ENCODE results near the gene OR5AC2.

DNA sequence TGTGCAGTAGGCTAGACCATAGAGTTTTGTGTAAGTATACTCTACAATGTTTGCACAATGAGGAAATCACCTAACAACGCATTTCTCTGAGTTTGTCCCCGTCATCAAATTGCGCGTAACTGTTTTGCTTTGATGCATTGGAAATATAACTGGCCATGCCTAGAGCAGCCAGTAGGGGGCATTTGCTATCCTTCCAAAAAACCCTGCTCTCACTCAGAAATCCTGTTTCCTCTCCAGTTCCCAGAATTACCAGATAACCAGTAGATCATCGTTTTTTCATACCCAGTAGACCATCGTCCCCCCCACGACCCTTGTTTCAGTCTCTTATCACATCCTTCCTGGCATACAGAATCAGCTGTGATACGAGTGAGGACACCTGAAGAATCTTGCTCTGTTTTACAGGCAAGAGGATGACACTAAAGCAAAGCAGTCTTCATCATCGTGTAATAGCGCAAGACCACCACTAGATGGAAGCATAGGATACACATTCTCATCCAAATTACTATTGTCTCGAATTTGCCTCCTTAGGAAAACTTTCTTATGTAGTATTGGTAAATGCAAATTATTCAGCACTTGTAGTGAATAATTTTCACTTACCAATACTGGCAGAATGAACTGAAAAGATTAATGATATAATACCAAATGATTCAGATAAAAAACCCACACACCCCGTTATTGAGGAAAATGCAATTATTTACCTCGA is 47.5 kb upstream of the OR5AC2 start:
- TF ChIP-seq MAX (IDR thresholded peaks at IDR 0.05; ENCODE audit: low read depth, low read length) (0 out of 2 replicates have a peak, but pooled peaks have one; percentile 17), POLR2A (IDR thresholded peaks at IDR 0.05; ENCODE audit: extremely low read depth, insufficient read length) (no peak), MYC (IDR thresholded peaks at IDR 0.05; ENCODE audit: low read depth, low read length) (no peak)
- TF ChIP-seq, protein P1, sequence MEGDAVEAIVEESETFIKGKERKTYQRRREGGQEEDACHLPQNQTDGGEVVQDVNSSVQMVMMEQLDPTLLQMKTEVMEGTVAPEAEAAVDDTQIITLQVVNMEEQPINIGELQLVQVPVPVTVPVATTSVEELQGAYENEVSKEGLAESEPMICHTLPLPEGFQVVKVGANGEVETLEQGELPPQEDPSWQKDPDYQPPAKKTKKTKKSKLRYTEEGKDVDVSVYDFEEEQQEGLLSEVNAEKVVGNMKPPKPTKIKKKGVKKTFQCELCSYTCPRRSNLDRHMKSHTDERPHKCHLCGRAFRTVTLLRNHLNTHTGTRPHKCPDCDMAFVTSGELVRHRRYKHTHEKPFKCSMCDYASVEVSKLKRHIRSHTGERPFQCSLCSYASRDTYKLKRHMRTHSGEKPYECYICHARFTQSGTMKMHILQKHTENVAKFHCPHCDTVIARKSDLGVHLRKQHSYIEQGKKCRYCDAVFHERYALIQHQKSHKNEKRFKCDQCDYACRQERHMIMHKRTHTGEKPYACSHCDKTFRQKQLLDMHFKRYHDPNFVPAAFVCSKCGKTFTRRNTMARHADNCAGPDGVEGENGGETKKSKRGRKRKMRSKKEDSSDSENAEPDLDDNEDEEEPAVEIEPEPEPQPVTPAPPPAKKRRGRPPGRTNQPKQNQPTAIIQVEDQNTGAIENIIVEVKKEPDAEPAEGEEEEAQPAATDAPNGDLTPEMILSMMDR (IDR thresholded peaks at IDR 0.05; ENCODE audit: low read depth, low read length) = peak; percentile 67
